Stimulated activated CD4-positive, alpha-beta T cell treated with anti-CD3 and anti-CD28 coated beads, Interleukin-2, amount 100 ng/mL, for 4 hours (primary cell): Measurements from ENCODE around the gene ADORA3.
A peak's percentile ranks its signal among the peaks of the same experiment; 100 is the strongest.
"Not testable (repeated sequence)": the region's sequence is repeated elsewhere in the genome, so short reads cannot be mapped to it uniquely, and the experiment has no call there.

ENCODE experiments used
- DNase-seq: peaks from one replicate; pipeline ENCODE4 v3.0.0-alpha.2; 2020; ENCODE audit warnings: low read depth

The ADORA3 gene

DNA sequence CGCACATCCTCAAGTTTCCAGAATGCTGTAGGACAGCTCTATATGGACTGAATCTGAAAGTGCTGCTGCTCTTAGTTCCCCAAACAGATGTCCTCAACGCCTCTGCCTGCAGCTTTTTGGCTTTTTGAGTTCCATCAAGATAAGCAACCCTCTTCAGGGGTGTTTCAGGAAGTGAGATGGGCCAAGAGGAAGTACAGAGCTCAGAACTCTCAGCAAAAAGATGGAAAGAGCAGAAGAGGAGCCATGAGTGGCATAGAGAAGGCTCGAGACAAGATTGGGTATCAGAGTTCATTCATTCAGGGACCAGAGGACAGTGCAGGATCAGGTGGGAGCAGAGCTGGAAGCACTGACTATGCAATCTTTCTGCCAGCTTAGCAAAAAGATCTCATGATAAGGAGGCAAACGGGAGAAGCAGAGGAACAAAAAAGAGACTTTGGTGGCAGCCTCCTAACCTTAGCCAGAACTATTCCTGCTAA lies at the start of gene ADORA3, which contains the start of gene TMIGD3:
ADORA3 (minus strand) TSS at position 49 of the 476 bp plus-strand sequence. CDS start 279 bp downstream, outside the sequence.
TMIGD3 (minus strand) TSS at position 49 of the 476 bp plus-strand sequence. CDS start 279 bp downstream, outside the sequence.
- no peak for DNase-seq

DNA sequence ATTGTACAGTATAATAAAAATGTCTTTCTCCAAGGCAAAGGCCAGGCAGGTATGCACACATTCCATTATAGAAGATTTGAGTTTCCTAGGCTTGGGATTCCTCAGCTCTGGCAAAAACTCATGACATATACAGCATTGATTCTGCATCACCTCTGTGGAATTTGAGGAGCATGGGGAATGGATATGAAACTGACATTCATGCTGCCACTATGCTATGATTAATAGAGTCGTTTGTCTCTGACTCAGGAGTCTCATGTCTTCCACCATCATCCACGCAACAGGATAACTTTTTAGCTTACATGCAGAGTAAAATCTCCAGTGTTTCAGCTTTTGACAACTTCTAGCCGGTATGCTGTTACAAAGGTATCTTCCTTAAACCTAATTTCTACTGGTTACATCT lies 49.8 kb upstream of the ADORA3 start:
- DNase-seq: no peak

DNA sequence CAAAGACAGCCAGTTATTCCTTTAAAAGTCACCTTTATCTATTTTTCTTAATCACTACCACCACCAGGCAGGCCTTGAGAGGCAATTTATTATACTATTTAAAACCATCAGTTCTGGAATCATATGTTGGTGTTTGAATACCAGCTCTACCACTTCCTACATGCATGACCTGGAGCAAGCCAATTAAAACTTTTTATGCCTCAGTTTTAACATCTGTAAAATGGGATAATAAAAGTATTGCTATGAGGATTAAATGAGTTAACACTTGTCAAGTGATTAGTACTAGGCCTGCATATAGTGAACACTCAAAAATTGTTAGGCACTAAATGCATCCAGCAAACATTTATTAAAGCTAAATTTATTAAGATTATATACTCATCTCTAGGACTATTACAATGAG lies 49.2 kb upstream of the ADORA3 start:
- DNase-seq: no peak

DNA sequence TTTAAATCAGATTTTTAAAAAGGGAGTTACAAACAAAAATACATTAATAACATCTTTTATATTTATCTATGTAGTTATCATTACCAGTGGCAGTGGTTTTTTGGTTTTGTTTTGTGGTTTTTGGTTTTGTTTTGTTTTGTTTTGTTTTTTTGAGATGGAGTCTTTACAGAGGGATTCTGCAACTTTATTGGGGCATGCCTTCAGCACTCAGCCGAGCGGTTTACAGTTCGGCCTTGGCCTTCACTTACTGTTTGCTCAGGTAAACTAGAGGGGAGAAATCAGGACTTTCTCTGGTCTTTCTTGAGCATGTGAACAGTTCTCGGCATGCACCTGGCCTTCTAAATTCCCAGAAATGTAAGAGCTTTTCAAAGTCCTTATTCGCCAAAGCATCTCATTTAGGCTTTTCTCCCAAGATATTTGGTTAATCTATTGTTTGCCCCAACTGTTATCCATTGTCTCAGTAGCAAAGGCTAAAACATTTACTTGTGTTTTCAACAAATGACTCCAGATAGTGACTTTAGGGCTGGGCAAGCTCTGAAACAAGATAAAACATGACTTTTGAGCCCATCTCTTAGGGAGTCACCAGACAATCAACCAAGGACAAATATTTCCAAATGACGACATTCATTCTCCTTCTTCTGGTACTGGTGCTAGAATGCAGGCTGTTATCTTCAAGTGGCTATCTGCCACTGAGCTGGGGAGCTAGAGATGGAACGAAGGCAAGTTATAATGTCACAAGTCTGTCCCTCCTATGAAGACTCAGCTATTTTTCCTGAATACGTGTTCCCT lies 48.4 kb upstream of the ADORA3 start:
- DNase-seq: no peak

DNA sequence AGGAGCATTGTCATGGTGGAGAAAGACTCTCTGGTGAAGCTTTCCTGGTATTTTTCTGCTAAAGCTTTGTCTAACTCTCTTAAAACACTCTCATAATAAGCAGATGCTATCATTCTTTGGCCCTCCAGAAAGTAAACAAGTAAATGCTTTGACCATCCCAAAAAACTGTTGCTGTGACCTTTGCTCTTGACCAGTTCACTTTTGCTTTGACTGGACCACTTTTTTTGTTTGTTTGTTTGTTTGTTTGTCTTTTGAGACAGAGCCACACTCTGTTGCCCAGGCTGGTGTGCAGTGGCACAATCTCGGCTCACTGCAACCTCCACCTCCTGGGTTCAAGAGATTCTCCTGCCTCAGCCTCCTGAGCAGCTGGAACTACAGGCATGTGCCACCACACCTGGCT lies 44.4 kb upstream of the ADORA3 start:
- not testable (repeated sequence) for DNase-seq

DNA sequence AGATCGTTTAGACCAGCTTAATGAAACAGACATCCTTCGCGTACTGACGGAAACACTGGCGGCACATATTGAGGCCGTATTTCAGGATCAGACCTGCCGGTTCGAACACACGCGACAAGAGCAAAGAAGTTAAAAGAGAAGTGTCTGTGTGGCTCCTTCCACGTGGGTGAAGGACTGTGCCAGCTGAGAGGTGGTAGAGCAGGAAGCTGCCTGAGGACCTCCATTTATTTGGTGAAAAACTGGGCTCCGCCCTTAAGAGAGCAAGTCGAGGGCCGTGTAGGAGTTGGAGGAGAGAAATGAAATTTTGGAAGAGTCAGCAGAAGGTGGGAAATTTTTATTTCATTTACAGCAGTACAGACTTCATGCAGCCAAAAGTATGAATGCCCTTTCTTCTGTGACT lies 38.8 kb upstream of the ADORA3 start:
- DNase-seq: no peak

- DNase-seq: no peak
Observed at GRCh38 chr1:111541721-111542120, 38.3 kb upstream of the ADORA3 start.

- no peak for DNase-seq
Observed at GRCh38 chr1:111540928-111541327, 37.5 kb upstream of the ADORA3 start.

GRCh38 chr1:111538343-111539025 lies 35.1 kb upstream of the ADORA3 start:
- no peak for DNase-seq

DNA sequence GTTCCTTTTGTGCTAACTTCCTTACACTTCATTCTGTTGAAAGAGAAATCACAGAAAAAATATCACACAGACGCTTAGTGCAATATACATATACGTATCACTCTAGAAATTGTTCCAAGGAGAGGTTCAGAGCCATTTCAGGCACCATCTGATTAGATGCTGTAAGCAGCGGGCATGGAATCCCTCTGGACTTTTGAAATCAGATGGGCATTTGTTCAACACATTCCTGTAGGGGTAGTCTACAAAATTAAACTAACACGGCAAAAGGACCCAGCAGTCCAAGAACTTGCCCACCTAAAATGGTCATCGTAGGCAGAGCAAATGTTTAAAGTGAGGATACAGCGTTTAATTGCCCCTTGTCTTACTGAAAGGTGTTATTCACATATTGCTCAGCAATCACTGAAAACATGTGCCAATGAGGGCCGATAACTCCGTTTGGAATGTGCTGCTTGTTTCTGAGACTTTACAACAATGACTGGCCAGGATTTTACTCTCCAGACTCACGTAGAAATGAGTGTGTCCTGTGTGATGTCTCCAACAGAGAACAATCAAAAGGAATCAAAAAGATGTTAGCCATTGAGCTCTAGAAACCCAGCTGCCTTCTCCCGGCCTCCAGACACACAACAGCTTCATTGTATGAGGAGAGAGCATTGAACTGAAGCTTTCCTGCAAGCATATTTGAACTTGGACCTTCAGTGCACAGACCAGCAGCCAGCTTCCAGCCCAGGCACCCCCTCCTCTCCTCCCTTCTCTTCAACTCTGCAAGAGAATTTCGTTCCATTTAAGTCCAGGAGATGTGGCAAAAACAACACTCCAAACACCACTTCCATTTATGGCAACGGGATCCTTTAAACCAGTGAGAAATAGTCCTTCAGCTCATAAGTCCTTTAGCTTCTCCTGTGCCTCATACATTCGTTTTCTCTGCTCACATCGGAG lies 32.1 kb upstream of the ADORA3 start:
- no peak for DNase-seq

GRCh38 chr1:111520053-111520452 lies 16.6 kb upstream of the ADORA3 start:
- DNase-seq: no peak

- peak; percentile 19 for DNase-seq
Observed at GRCh38 chr1:111517469-111518225, 14.2 kb upstream of the ADORA3 start.

DNA sequence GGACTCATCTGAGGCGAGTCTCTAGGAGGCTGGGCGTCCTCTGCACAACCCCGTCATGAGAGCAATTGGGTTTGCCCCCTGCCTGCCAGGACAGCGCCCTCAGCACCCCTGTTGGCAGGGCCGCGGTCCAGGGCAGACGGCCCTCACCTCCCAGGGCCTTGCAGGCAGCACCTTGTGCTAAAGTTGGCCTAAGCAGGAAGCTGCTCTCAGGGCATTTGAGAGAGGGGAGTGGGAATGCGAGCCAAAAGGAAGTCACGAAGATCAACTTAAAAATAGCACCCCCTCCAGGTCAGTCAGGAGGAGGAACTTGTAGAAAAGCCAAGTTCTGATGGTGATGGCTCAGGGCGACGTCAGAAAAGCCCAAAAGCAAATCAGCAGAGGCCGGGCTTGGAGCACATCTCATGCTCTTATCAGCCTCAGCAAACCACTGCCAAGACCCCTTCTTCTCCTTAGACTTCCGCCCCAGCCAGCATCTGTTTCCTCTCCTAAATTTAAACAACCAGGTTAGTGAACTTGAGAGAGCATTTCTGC lies 12.6 kb upstream of the ADORA3 start:
- DNase-seq: no peak

DNA sequence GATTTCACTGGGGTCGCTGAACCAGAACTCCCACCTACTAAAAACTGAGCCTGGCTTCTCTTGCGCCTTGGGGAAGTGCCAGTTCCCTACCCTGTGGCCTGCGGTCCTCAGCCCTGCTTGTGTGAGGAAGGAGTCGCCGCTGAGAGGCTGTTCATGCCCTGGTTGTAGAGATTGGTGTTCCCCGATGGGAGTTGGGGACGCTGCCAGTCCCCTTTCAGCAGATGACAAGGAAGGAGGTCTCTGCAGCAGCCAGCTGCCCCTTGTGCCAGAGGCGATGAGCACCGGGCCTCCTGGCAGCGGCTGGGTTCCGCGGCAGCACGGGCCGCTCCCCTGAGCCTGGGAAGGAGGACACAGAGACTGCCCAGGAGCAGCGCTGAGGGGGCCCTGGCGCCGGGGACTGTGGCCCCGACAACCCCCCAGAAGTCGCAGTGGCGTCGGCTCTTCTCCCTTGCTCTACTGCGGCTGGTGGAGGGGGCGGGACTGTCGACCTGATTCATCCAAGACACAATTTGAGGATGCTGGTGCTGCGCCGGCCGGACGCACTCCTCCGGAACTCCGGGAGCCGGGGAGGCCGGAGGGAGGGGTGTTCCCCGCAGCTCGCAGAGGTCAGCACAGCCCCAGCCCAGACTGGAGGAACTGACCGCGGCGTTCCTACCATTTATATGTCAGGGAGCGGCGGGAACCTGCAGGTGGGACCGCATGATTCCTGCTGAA lies 12.0 kb upstream of the ADORA3 start:
- peak; percentile 21 for DNase-seq

GRCh38 chr1:111513410-111514020 lies 10.1 kb upstream of the ADORA3 start:
- DNase-seq: no peak

- no peak for DNase-seq
Observed at GRCh38 chr1:111512931-111513330, 9.5 kb upstream of the ADORA3 start.

DNA sequence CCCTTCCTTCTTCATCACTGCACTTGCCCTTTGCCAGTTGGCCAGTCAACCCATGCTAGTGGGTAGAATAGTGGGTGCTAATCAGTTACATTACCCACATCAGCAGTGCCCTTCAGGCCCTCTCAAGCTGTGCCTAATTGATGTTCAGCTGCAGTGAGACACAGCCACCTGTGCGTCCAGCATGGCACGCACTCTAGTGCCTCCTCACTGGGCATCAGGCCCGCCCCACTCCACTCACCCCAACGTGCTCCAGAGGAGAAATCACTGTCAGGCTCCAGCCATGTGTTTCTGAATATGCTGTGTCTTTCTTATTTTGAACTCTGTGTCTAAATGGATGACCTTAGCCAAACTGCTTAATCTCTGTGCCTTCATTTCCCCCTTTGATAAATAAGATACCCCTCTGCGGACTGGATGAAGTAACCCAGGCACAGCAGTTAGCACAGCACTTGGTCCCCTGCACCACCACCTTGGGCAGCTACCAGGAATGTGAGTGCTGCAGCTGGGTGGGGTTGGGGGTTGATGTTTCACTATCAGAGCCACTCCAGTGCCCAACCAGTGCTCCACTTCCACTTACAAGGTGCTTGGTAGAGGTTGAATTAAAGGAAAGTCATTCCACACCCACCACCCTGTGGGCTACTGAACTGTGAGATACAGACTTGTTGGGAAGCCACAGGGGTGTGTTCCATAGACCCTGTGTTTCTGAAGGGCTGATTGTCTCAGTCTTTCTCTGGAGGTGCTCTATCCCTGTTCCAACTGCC lies 8.9 kb upstream of the ADORA3 start:
- no peak for DNase-seq

DNA sequence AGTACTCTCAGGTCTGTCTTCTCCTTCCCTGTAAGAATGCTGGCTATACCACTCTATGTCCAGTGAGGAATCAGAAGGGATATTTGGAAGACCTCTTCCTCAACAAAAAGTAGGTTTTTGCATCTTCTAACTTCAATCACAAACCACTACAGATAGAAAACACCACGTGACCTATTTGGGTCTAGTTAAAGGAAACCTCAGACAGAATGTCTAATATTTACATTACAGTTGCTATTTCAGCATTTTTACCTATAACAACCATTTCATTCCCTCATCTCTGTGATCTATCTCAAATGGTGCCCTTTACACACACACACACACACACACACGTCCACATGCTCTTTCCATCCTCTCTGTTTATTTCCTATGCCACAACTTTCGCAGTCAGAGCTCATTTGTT lies 7.9 kb upstream of the ADORA3 start:
- no peak for DNase-seq

GRCh38 chr1:111509997-111510375 lies 6.6 kb upstream of the ADORA3 start:
- DNase-seq: no peak
